GM18951 (cell line): ENCODE results near the gene SUPV3L1.

ENCODE experiments used
- POLR2A ChIP-seq: IDR thresholded peaks from 4 replicates; pipeline ENCODE4 v1.6.1; 2011; ENCODE audit warnings: mild to moderate bottlenecking; ENCODE audit not compliant: insufficient read length, insufficient read depth; ENCODE audit errors: extremely low read depth
- in situ Hi-C: fragments of 300-500 bp; cut with MboI; formaldehyde crosslinking; loops from one replicate; pipeline ENCODE4 v1.12.0; 2022; ENCODE audit warnings: low sequenced_read_pairs, mixed read lengths, inconsistent platforms; ENCODE audit not compliant: unreplicated experiment

Gene SUPV3L1

DNA sequence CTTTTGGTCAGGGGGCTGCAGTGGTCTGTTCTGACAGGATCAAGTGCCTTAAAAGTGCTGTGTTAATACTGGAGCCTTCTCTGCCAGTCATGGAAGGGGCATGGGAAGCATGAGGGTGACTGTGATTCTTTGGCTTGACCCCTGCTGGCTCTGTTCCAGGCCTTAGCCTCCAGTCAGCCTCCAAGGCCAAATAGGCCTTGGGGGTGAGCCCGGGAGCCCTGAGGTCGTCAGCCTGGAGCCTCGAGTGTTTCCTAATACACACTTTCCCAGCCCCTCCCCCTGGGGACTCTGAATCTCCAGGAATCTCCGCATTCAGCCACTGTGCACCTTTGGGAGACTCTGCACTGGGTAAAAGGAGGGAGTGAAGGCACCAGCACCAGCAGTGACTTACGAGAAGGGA, 50.1 kb downstream of the SUPV3L1 start:
- in situ Hi-C loops = no loop called here
- no peak for TF ChIP-seq POLR2A

- TF ChIP-seq POLR2A = no peak
- in situ Hi-C loops = no loop called here
These were observed 52.2 kb downstream of the SUPV3L1 start for GRCh38 chr10:69232252-69232651.

DNA sequence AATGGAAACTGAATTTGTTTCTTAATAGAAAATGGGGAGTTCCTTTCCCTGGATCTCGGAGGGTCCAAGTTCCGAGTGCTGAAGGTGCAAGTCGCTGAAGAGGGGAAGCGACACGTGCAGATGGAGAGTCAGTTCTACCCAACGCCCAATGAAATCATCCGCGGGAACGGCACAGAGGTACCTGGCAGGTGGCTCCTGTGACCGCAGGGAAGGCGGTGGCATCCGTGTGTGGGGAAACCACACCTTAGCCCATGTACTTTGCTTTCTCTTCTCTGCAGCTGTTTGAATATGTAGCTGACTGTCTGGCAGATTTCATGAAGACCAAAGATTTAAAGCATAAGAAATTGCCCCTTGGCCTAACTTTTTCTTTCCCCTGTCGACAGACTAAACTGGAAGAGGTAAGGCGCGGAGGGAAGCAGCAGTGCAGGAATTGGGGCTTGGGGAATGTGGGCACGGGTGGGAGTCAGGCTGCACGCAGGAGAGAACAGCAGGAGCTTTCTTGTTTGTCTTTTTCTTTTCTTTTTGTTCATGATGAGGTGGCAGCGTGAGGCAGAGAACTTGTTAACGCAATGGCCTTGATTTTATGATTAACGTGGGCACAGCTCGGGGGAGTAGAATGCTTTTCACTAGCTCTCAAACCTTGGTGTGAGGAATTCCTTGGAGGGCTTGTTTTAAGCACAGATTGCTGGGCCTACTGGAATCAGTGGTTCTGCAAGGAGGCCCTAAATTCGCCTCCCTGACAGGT, 52.9 kb downstream of the SUPV3L1 start:
- in situ Hi-C loops = no loop called here
- no peak for TF ChIP-seq POLR2A

- no peak for TF ChIP-seq POLR2A
These were observed 54.4 kb downstream of the SUPV3L1 start for GRCh38 chr10:69234447-69234846.

DNA sequence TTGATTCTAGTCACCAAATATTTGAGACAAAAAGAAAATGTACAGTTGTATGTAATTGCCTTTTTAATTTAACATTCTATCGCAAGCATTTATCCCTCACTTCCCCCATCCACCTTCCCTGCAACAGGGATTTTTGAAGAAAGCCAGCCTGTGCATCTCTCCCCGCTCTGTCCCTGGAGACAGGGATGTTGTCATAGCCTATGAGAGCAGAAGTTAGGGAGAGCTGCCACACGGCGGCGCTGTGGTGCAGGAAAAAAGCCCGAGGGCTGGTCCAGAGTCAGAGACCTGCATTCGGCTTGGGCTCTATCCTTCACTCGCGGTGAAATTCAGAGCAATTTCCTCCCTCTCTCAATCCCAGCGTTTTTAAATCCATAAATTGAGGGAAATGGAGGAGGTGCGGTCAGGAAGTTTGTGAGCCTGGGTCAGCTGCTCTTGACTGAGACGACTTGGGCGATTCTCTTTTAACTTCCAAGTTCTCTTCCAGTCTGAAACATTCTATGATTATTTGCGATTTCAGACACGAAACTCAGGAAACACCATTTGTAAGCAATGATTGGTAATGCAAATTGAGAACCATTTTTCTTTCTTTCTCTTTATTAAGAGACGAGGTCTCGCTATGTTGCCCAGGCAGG, 57.6 kb downstream of the SUPV3L1 start:
- in situ Hi-C loops = no loop called here
- TF ChIP-seq POLR2A = no peak

More at GRCh38 chr10:69234447-69234846, 54.4 kb downstream of the SUPV3L1 start:
- in situ Hi-C loops = no loop called here

- in situ Hi-C loops = no loop called here
These were observed 59.1 kb downstream of the SUPV3L1 start for GRCh38 chr10:69239136-69239535.

GRCh38 chr10:69239816-69240434, 59.9 kb downstream of the SUPV3L1 start:
- in situ Hi-C loops = no loop called here
- TF ChIP-seq POLR2A = no peak

More at GRCh38 chr10:69239136-69239535, 59.1 kb downstream of the SUPV3L1 start:
- no peak for TF ChIP-seq POLR2A

GRCh38 chr10:69240455-69240854, 60.4 kb downstream of the SUPV3L1 start:
- TF ChIP-seq POLR2A = no peak
- in situ Hi-C loops = no loop called here

DNA sequence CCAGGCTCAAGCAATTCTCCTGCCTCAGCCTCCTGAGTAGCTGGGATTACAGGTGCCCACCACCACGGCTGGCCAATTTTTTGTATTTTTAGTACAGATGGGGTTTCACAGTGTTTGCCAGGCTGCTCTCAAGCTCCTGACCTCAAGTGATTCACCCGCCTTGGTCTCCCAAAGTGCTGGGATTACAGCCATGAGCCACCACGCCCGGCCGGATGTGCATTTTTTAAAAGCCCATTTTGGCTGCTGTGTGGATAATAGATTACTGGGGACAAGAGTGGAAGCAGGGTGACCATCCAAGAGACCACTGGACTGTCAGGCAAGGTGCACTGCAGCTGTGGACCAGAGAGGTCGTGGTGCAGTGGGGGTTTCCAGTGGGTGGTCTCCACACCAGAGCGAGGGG, 61.5 kb downstream of the SUPV3L1 start:
- in situ Hi-C loops = no loop called here
- no peak for TF ChIP-seq POLR2A

DNA sequence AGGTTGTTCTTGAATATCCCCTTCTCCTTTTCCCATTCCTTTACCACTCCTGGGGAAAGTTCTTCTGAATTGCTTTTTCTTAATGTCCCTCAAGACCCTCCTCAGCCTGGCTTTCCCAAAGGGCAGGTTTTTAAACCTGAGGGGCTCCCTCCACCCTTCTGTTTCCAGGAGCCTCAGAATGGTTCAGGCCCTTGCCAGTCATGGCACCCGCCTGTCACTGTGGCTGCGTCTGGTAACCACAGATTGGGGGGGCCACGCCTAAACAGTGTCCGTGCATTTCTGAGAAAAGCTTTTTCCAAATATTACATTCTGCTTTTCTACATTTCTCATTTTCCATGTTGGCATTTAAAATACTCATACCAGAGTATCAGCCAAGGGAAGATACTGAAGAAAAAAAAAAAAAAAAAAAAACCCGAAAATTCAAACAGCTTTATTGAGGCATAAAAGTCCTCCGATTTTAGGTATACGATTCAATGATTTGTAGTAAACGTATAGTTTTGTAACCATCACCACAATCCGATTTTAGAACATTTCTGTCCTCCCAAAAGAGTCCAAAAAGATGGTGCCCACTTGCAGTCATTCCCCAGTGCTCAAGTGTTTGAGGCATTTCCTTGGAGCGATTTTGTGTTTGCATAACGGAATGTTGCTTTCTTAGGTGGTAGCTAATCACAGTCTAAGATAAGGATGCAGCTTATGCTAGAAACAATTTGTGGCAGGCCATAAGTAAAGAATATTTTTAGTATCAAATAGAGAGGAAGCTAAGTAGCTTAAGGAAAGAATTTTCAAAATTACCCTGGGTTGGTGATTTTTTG, 62.2 kb downstream of the SUPV3L1 start:
- TF ChIP-seq POLR2A = no peak
- in situ Hi-C loops = no loop called here

DNA sequence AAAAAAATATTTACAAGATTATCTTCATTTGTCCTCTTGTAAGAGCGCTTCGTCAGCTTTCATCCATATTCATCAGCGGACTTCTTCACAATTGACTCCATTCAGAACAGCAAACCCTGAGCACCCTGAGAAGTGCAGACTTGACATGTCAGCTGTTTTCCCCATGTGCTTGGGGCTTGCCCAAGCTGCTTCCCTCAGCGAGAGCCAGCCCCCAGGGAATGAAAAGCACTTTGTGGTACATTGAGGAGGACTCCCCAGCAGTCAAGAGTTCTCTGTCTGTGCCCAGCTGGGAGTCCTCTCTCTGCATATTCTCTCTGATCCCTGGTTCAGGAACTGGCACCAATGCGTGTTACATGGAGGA, 62.8 kb downstream of the SUPV3L1 start:
- TF ChIP-seq POLR2A = no peak
- in situ Hi-C loops = no loop called here

DNA sequence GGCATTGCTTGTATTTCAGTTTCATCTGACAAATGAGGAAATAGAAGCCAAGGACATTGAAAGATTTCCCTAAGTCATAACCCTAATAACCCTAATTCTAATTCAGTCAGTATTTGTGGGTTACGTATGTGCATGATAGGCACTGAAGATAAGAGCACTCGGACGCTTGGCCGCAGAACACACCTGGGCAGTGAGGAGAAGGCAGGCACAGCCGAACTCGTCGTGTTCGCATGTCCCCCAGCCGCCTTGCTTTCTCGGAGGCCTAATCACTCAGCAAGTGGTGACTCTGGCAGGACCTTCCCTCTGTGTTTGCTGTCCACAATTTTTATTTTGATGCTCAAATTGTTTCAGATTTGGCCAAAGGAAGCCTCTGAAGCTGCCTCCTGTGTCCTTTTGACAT, 63.8 kb downstream of the SUPV3L1 start:
- in situ Hi-C loops = no loop called here

GRCh38 chr10:69246036-69246435, 66.0 kb downstream of the SUPV3L1 start:
- in situ Hi-C loops = loop anchor here (5.0 kb wide), 1 partner anchor 141 kb away; no protein-coding TSS in a partner anchor
- TF ChIP-seq POLR2A = no peak

More for the DNA sequence above, 63.8 kb downstream of the SUPV3L1 start:
- TF ChIP-seq POLR2A = no peak

GRCh38 chr10:69246581-69247312, 66.7 kb downstream of the SUPV3L1 start:
- no peak for TF ChIP-seq POLR2A
- in situ Hi-C loops = loop anchor here (5.0 kb wide), 1 partner anchor 141 kb away; no protein-coding TSS in a partner anchor
